HG03064 (cell line): ENCODE data around the gene MAD1L1.
A peak's percentile ranks its signal among the peaks of the same experiment; 100 is the strongest.

Source experiments
- ATAC-seq: cut with Tn5 transposase; IDR thresholded peaks from one replicate; pipeline ENCODE4 v1.9.1; 2021; ENCODE audit warnings: low read depth; ENCODE audit not compliant: unreplicated experiment

The MAD1L1 gene

GRCh38 chr7:2108071-2108455, 124.7 kb downstream of the MAD1L1 start:
- ATAC-seq = no peak

- no peak for ATAC-seq
These were observed 125.2 kb downstream of the MAD1L1 start for GRCh38 chr7:2107386-2108070.

GRCh38 chr7:2106924-2107323, 125.8 kb downstream of the MAD1L1 start:
- ATAC-seq = no peak

GRCh38 chr7:2106440-2106839, 126.3 kb downstream of the MAD1L1 start:
- no peak for ATAC-seq

GRCh38 chr7:2105917-2106316, 126.8 kb downstream of the MAD1L1 start:
- ATAC-seq = no peak

- no peak for ATAC-seq
These were observed 127.5 kb downstream of the MAD1L1 start for GRCh38 chr7:2105280-2105679.

- no peak for ATAC-seq
These were observed 128.0 kb downstream of the MAD1L1 start for GRCh38 chr7:2104716-2105115.

- no peak for ATAC-seq
These were observed 128.5 kb downstream of the MAD1L1 start for GRCh38 chr7:2104107-2104710.

GRCh38 chr7:2103071-2103898, 129.5 kb downstream of the MAD1L1 start:
- no peak for ATAC-seq

GRCh38 chr7:2102375-2102723, 130.4 kb downstream of the MAD1L1 start:
- no peak for ATAC-seq

- ATAC-seq = no peak
These were observed 130.9 kb downstream of the MAD1L1 start for GRCh38 chr7:2101630-2102374.

GRCh38 chr7:2100278-2101208, 132.2 kb downstream of the MAD1L1 start:
- ATAC-seq = no peak

GRCh38 chr7:2099048-2099957, 133.4 kb downstream of the MAD1L1 start:
- ATAC-seq = peak; percentile 43

GRCh38 chr7:2098496-2098895, 134.2 kb downstream of the MAD1L1 start:
- ATAC-seq = no peak

- ATAC-seq = no peak
These were observed 134.7 kb downstream of the MAD1L1 start for GRCh38 chr7:2098056-2098455.

- no peak for ATAC-seq
These were observed 135.3 kb downstream of the MAD1L1 start for GRCh38 chr7:2097492-2097891.

- ATAC-seq = no peak
These were observed 135.9 kb downstream of the MAD1L1 start for GRCh38 chr7:2096692-2097387.

- no peak for ATAC-seq
These were observed 137.3 kb downstream of the MAD1L1 start for GRCh38 chr7:2095436-2095835.
